ENCODE data around the gene IL10RA. TPM values are rescaled to one million over a fixed set of nuclear protein-coding genes. Genes with fewer than 3 reads are reported as not detected.

Gene IL10RA
- total RNA-seq, 1 donor: not detected

- no peak for DNase-seq (ENCODE audit: low read depth)
- no peak overlapping the region for H3K4me3 ChIP-seq (ENCODE audit: low read depth, low read length)
- TF ChIP-seq CTCF (IDR thresholded peaks at IDR 0.05; ENCODE audit: insufficient read depth, low read length): no peak
These were observed 11.8 kb downstream of the IL10RA start for GRCh38 chr11:117997823-117998579.

GRCh38 chr11:117998664-117999353 lies 12.6 kb downstream of the IL10RA start:
- DNase-seq (ENCODE audit: low read depth): no peak
- TF ChIP-seq CTCF (IDR thresholded peaks at IDR 0.05; ENCODE audit: insufficient read depth, low read length): no peak
- no peak overlapping the region for H3K4me3 ChIP-seq (ENCODE audit: low read depth, low read length)

- H3K4me3 ChIP-seq (ENCODE audit: low read depth, low read length): no peak overlapping the region
- DNase-seq (ENCODE audit: low read depth): no peak
- no peak for TF ChIP-seq CTCF (IDR thresholded peaks at IDR 0.05; ENCODE audit: insufficient read depth, low read length)
These were observed 13.3 kb downstream of the IL10RA start for GRCh38 chr11:117999354-117999993.

- no peak for DNase-seq (ENCODE audit: low read depth)
- no peak overlapping the region for H3K4me3 ChIP-seq (ENCODE audit: low read depth, low read length)
- no peak for TF ChIP-seq CTCF (IDR thresholded peaks at IDR 0.05; ENCODE audit: insufficient read depth, low read length)
These were observed 14.1 kb downstream of the IL10RA start for GRCh38 chr11:118000067-118000849.

- no peak for TF ChIP-seq CTCF (IDR thresholded peaks at IDR 0.05; ENCODE audit: insufficient read depth, low read length)
- DNase-seq (ENCODE audit: low read depth): no peak
- no peak overlapping the region for H3K4me3 ChIP-seq (ENCODE audit: low read depth, low read length)
These were observed 14.6 kb downstream of the IL10RA start for GRCh38 chr11:118000850-118001228.

GRCh38 chr11:118001494-118001971 lies 15.3 kb downstream of the IL10RA start:
- no peak for DNase-seq (ENCODE audit: low read depth)
- TF ChIP-seq CTCF (IDR thresholded peaks at IDR 0.05; ENCODE audit: insufficient read depth, low read length): no peak

More at GRCh38 chr11:118001494-118001971, 15.3 kb downstream of the IL10RA start:
- no peak overlapping the region for H3K4me3 ChIP-seq (ENCODE audit: low read depth, low read length)

Data from fibroblast of the aortic adventitia (primary cell).